ENCODE results near the gene AMZ1. TPM values are rescaled to one million over a fixed set of nuclear protein-coding genes. Genes with fewer than 3 reads are reported as not detected.

AMZ1 gene
- total RNA-seq, 2 experiments from 2014 or later, result 0.29 to 0.40 TPM

GRCh38 chr7:2705371-2706096 is 17.5 kb downstream of the AMZ1 start:
- H3K9me3 Mint-ChIP-seq (ENCODE audit: low read depth), result no peaks in the 10 kb centered on the region
- H3K4me1 Mint-ChIP-seq, result peaks cover 15% of the 10 kb centered on the region
- no peak overlapping the region for H3K4me3 Mint-ChIP-seq
- no peaks in the 10 kb centered on the region for H3K36me3 Mint-ChIP-seq
- DNase-seq, result no peak
- ATAC-seq, result no peak
- CTCF ChIA-PET, result interaction anchor here (1.6 to 15.9 kb wide), 3 partner anchors 13 to 37 kb away, joined by 4 to 317 read pairs (median 41); no protein-coding TSS in a partner anchor
- H3K27ac Mint-ChIP-seq, result no peak overlapping the region
- peaks cover 48% of the 10 kb centered on the region for H3K27me3 Mint-ChIP-seq

DNA sequence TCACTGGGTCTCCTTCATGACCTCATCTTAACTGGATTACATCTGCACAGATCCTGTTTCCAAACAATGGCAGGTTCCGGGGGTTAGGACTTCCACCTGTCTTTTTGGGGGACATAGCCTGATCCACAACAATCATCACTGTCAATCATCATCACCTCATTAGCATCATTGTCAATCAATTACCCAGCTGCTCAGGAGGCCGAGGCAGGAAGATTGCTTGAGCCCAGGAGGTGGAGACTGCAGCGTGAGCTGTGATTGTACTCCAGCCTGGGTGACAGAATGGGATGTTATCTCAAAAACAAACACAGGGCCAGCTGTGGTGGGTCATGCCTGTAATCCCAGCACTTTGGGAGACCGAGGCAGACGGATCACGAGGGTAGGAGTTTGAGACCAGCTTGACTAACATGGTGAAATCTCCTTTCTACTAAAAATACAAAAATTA is 18.7 kb downstream of the AMZ1 start:
- no peak overlapping the region for H3K4me3 Mint-ChIP-seq
- DNase-seq (no peak), ATAC-seq (no peak)
- CTCF ChIA-PET, result interaction anchor here (0.9 to 15.9 kb wide), 4 partner anchors 26 to 141 kb away, joined by 3 to 317 read pairs (median 22); no protein-coding TSS in a partner anchor
- peaks cover 24% of the 10 kb centered on the region for H3K4me1 Mint-ChIP-seq
- peaks cover 40% of the 10 kb centered on the region for H3K27me3 Mint-ChIP-seq
- no peak overlapping the region for H3K27ac Mint-ChIP-seq
- no peaks in the 10 kb centered on the region for H3K36me3 Mint-ChIP-seq
- H3K9me3 Mint-ChIP-seq (ENCODE audit: low read depth), result no peaks in the 10 kb centered on the region

GRCh38 chr7:2707481-2707880 is 19.5 kb downstream of the AMZ1 start:
- ATAC-seq (no peak), DNase-seq (no peak)
- H3K36me3 Mint-ChIP-seq, result no peaks in the 10 kb centered on the region
- peaks cover 26% of the 10 kb centered on the region for H3K4me1 Mint-ChIP-seq
- no peak overlapping the region for H3K4me3 Mint-ChIP-seq
- CTCF ChIA-PET, result interaction anchor here (0.9 to 15.9 kb wide), 4 partner anchors 13 to 62 kb away, joined by 3 to 317 read pairs (median 59); no protein-coding TSS in a partner anchor
- H3K27me3 Mint-ChIP-seq, result peaks cover 33% of the 10 kb centered on the region
- no peak overlapping the region for H3K27ac Mint-ChIP-seq
- no peaks in the 10 kb centered on the region for H3K9me3 Mint-ChIP-seq (ENCODE audit: low read depth)

- no peaks in the 10 kb centered on the region for H3K9me3 Mint-ChIP-seq (ENCODE audit: low read depth)
- CTCF ChIA-PET, result interaction anchor here (4.1 to 15.9 kb wide), 5 partner anchors 9 to 39 kb away, joined by 41 to 317 read pairs (median 77); partner anchors contain the start of gene AMZ1
- peaks cover 26% of the 10 kb centered on the region for H3K4me1 Mint-ChIP-seq
- no peak overlapping the region for H3K27ac Mint-ChIP-seq
- DNase-seq, result no peak
- ATAC-seq, result no peak
- H3K36me3 Mint-ChIP-seq, result no peaks in the 10 kb centered on the region
- H3K27me3 Mint-ChIP-seq, result peaks cover 30% of the 10 kb centered on the region
- no peak overlapping the region for H3K4me3 Mint-ChIP-seq
These were observed 20.0 kb downstream of the AMZ1 start for GRCh38 chr7:2708041-2708440.

DNA sequence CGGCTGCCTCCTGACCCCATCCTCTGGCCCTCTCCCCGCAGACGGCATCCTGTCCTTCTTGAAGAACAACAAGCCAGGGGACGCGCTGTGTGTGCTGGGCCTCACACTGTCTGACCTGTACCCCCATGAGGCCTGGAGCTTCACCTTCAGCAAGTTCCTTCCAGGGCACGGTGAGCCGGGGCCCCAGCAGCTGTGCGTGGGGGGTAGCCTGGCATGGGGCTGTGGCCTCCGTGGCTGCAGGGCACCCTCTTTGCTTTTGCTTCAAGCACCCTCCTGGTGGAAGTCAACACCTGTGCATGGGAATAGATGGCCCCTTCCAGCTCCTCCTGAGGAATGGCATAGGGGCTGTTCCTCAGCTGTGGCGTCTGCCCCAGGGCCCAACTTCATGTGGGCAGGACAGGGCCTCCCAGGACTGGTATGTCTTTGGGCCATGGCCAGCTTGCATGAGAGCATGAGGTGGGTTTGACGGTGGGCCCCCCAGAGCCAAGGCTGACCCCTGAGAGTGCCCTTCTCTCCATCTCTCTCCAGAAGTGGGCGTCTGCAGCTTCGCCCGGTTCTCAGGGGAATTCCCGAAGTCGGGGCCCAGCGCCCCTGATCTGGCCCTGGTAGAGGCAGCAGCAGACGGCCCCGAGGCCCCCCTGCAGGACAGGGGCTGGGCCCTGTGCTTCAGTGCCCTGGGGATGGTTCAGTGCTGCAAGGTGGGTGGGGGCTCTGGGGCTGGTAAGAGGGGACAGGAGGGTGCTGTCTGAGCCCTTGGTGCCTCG is 20.7 kb downstream of the AMZ1 start:
- no peaks in the 10 kb centered on the region for H3K9me3 Mint-ChIP-seq (ENCODE audit: low read depth)

GRCh38 chr7:2709553-2710285 is 21.7 kb downstream of the AMZ1 start:
- ATAC-seq (peak; percentile 88), DNase-seq (peak; percentile 91)
- Mint-ChIP-seq H3K4me1 (peaks cover 36% of the 10 kb centered on the region), H3K36me3 (no peaks in the 10 kb centered on the region), H3K9me3 (ENCODE audit: low read depth) (no peaks in the 10 kb centered on the region), H3K27me3 (peaks cover 33% of the 10 kb centered on the region), H3K4me3 (peak overlapping the region; percentile 74), H3K27ac (peak overlapping the region; percentile 81)
- CTCF ChIA-PET, result interaction anchor here (0.7 to 15.9 kb wide), 50 partner anchors 8 to 770 kb away, joined by 3 to 317 read pairs (median 5); partner anchors contain the start of genes AMZ1, BRAT1 and TTYH3

More for the DNA sequence above, 20.7 kb downstream of the AMZ1 start:
- Mint-ChIP-seq H3K36me3 (no peaks in the 10 kb centered on the region), H3K4me3 (no peak overlapping the region), H3K4me1 (peaks cover 28% of the 10 kb centered on the region), H3K27me3 (peaks cover 27% of the 10 kb centered on the region), H3K27ac (no peak overlapping the region)
- ATAC-seq, result no peak
- CTCF ChIA-PET, result interaction anchor here (0.8 to 15.9 kb wide), 25 partner anchors 10 to 257 kb away, joined by 3 to 317 read pairs (median 8); partner anchors contain the start of genes AMZ1 and BRAT1
- no peak for DNase-seq

GRCh38 chr7:2710286-2710655 is 22.3 kb downstream of the AMZ1 start:
- CTCF ChIA-PET, result interaction anchor here (0.7 to 15.9 kb wide), 48 partner anchors 8 to 771 kb away, joined by 3 to 317 read pairs (median 6); partner anchors contain the start of genes AMZ1, BRAT1 and TTYH3
- Mint-ChIP-seq H3K4me1 (peaks cover 42% of the 10 kb centered on the region), H3K9me3 (ENCODE audit: low read depth) (no peaks in the 10 kb centered on the region), H3K36me3 (no peaks in the 10 kb centered on the region), H3K27me3 (peaks cover 31% of the 10 kb centered on the region), H3K4me3 (peak overlapping the region; percentile 74), H3K27ac (peak overlapping the region; percentile 81)
- DNase-seq, result peak; percentile 83
- peak; percentile 54 for ATAC-seq

DNA sequence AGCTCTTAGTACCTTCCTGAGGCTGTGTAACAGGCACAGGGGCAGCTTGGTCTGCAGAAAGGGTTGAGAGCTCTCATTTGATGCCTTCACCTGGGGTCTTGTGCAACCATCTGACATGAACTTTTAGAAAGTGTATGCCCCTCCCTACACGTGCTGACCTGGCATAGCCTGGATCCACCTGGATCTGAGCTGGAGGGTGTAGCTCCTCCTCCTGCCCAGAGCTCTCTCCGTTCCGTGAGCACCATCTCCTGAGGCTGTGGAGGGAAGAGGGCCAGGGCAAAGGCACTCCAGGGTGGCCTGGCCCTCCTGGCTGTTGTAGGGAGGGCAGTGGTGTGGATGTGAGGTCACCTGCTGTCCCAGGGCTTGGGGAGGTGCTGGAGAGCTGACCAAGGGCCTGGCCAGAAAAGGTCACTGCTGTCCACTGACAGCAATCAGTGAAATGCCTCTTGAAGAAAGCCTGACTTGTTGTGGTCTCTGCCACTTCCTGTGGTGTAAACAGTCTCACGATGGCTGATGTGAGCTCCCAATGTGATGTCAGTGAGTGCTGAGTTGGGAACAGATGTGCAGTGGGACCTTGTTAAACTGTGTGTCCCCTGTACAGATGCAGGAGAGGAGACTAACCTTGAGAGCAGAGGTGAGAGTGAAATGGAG is 23.0 kb downstream of the AMZ1 start:
- ATAC-seq, result peak; percentile 43
- CTCF ChIA-PET, result interaction anchor here (1.0 to 15.9 kb wide), 26 partner anchors 9 to 772 kb away, joined by 3 to 317 read pairs (median 7); partner anchors contain the start of gene AMZ1
- Mint-ChIP-seq H3K27me3 (peaks cover 29% of the 10 kb centered on the region), H3K4me1 (peaks cover 49% of the 10 kb centered on the region), H3K9me3 (ENCODE audit: low read depth) (no peaks in the 10 kb centered on the region), H3K36me3 (no peaks in the 10 kb centered on the region), H3K27ac (peak overlapping the region; percentile 81), H3K4me3 (peak overlapping the region; percentile 74)
- DNase-seq, result peak; percentile 87

- DNase-seq, result no peak
- CTCF ChIA-PET, result interaction anchor here (1.3 to 15.9 kb wide), 11 partner anchors 9 to 185 kb away, joined by 3 to 317 read pairs (median 41); partner anchors contain the start of gene AMZ1
- Mint-ChIP-seq H3K36me3 (peaks cover 2% of the 10 kb centered on the region), H3K4me3 (no peak overlapping the region), H3K9me3 (ENCODE audit: low read depth) (no peaks in the 10 kb centered on the region), H3K4me1 (peaks cover 58% of the 10 kb centered on the region), H3K27ac (no peak overlapping the region), H3K27me3 (peaks cover 24% of the 10 kb centered on the region)
- ATAC-seq, result no peak
These were observed 24.1 kb downstream of the AMZ1 start for GRCh38 chr7:2711895-2712675.

DNA sequence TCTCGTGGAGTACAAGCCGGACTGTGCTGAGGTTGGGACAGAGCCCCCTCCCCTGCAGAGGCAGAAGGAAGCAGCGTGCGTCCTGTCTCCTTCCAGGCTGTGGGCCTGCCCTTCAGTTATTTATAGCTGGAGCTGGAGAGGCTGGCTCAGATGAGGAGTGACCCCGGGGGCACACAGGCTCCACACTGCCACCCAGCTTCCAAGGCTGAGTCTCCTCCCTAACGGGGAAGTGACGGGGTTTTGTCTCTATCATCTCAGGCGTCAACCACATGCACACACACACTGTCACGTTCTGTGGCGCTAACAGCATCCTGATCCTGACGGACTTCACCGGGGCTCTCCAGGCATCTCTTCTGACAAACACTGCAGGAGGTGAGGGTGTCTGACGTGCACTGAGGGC is 25.4 kb downstream of the AMZ1 start:
- Mint-ChIP-seq H3K4me3 (no peak overlapping the region), H3K9me3 (ENCODE audit: low read depth) (no peaks in the 10 kb centered on the region), H3K27ac (no peak overlapping the region), H3K4me1 (peaks cover 65% of the 10 kb centered on the region), H3K27me3 (peaks cover 14% of the 10 kb centered on the region), H3K36me3 (peaks cover 2% of the 10 kb centered on the region)
- CTCF ChIA-PET, result interaction anchor here (0.8 to 15.9 kb wide), 5 partner anchors 15 to 151 kb away, joined by 3 to 317 read pairs (median 9); no protein-coding TSS in a partner anchor
- ATAC-seq (no peak), DNase-seq (no peak)

GRCh38 chr7:2713978-2714377 is 26.0 kb downstream of the AMZ1 start:
- peaks cover 14% of the 10 kb centered on the region for H3K27me3 Mint-ChIP-seq
- CTCF ChIA-PET, result interaction anchor here (0.8 to 15.9 kb wide), 6 partner anchors 16 to 151 kb away, joined by 3 to 317 read pairs (median 8); no protein-coding TSS in a partner anchor
- peaks cover 2% of the 10 kb centered on the region for H3K36me3 Mint-ChIP-seq
- H3K4me1 Mint-ChIP-seq, result peaks cover 70% of the 10 kb centered on the region
- no peak for DNase-seq
- H3K27ac Mint-ChIP-seq, result no peak overlapping the region
- no peak overlapping the region for H3K4me3 Mint-ChIP-seq
- H3K9me3 Mint-ChIP-seq (ENCODE audit: low read depth), result no peaks in the 10 kb centered on the region
- ATAC-seq, result no peak

Measured in activated CD8-positive, alpha-beta memory T cell treated with anti-CD3 and anti-CD28 coated beads, Interleukin-2, amount 10 ng/mL, durations not matched to agents 7 days and 5 days (primary cell).